A673 (cell line): ENCODE data around the gene CKMT2. TPM values are rescaled to one million over a fixed set of nuclear protein-coding genes. Genes with fewer than 3 reads are reported as not detected.

Experiments used
- BruUV-seq: library from RNA; stranded (reverse); fragments of 400-500 nt; replicated peaks from 2 replicates; lab custom pipeline; 2021; lab: Mats Ljungman, UMichigan
- CTCF ChIA-PET: fragments of 300-600 bp; sonication (Branson Sonifier 250); formaldehyde crosslinking; loops from one replicate; lab custom pipeline; 2022; ENCODE audit warnings: antibody characterized with exemption; lab: Charles Lee
- POLR2A ChIA-PET: fragments of 300-600 bp; sonication (Branson Sonifier 250); formaldehyde crosslinking; loops from one replicate; lab custom pipeline; 2022; ENCODE audit warnings: antibody characterized with exemption; ENCODE audit not compliant: low non-redundant PET; lab: Charles Lee
- DNase-seq: peaks from one replicate; pipeline ENCODE4 v3.0.0-alpha.2; 2015; ENCODE audit warnings: low spot score
- H3K27ac ChIP-seq: fragments of 200-600 bp; sonication (generic); 2 replicates; pipeline ENCODE4 v1.5.1; 2016; ENCODE audit warnings: mixed run types, low read depth, mild to moderate bottlenecking, mixed read lengths, antibody characterized with exemption, low read length; ENCODE audit not compliant: poor library complexity, severe bottlenecking
- H3K27me3 ChIP-seq: fragments of 200-600 bp; sonication (generic); replicated peaks from 2 replicates; pipeline ENCODE4 v1.6.1; 2017; ENCODE audit warnings: mixed run types, low read depth, mild to moderate bottlenecking, mixed read lengths, antibody characterized with exemption, low read length; ENCODE audit not compliant: insufficient read depth, poor library complexity
- H3K36me3 ChIP-seq: fragments of 200-600 bp; sonication (generic); 2 replicates; pipeline ENCODE4 v1.6.1; 2016; ENCODE audit warnings: mixed run types, mild to moderate bottlenecking, mixed read lengths, antibody characterized with exemption, low read length; ENCODE audit not compliant: insufficient read depth, poor library complexity, severe bottlenecking
- H3K4me1 ChIP-seq: fragments of 200-600 bp; sonication (generic); 2 replicates; pipeline ENCODE4 v1.6.1; 2017; ENCODE audit warnings: mixed run types, mild to moderate bottlenecking, mixed read lengths, antibody characterized with exemption, low read length; ENCODE audit not compliant: insufficient read depth, poor library complexity, severe bottlenecking
- H3K4me3 ChIP-seq: fragments of 200-600 bp; sonication (generic); 2 replicates; pipeline ENCODE4 v1.5.1; 2016; ENCODE audit warnings: low read depth, mixed run types, mild to moderate bottlenecking, mixed read lengths, low read length; ENCODE audit not compliant: poor library complexity, severe bottlenecking
- H3K9me3 ChIP-seq: fragments of 200-600 bp; sonication (generic); 2 replicates; pipeline ENCODE4 v1.6.1; 2016; ENCODE audit warnings: mixed run types, low read depth, mild to moderate bottlenecking, mixed read lengths, antibody characterized with exemption, low read length; ENCODE audit not compliant: poor library complexity, severe bottlenecking
- EZH2 ChIP-seq: fragments of 200-600 bp; sonication (generic); IDR thresholded peaks from 2 replicates; pipeline ENCODE4 v1.6.1; 2017; ENCODE audit warnings: borderline replicate concordance, low read depth, mild to moderate bottlenecking, mixed read lengths, antibody characterized with exemption, low read length; ENCODE audit not compliant: poor library complexity, severe bottlenecking
- intact Hi-C: fragments of 100-400 bp; cut with micrococcal nuclease; formaldehyde crosslinking; loops from one replicate; pipeline ENCODE4 v1.10.0; 2022; ENCODE audit not compliant: unreplicated experiment
- total RNA-seq: library from RNA; stranded (reverse); gene quantifications from 2 replicates; pipeline ENCODE4 v1.2.3, GENCODE V29; 2021
- TF ChIP-seq, protein P1 (sequence below): fragments of 300-800, 200-600 bp; sonication (generic); conservative IDR thresholded peaks from 2 replicates; pipeline ENCODE4 v1.5.1; 2017; ENCODE audit warnings: low read depth, mild to moderate bottlenecking, antibody characterized with exemption, low read length, moderate library complexity, mixed read lengths

CKMT2 gene
- total RNA-seq, 1 experiment from 2014 or later: not detected

DNA sequence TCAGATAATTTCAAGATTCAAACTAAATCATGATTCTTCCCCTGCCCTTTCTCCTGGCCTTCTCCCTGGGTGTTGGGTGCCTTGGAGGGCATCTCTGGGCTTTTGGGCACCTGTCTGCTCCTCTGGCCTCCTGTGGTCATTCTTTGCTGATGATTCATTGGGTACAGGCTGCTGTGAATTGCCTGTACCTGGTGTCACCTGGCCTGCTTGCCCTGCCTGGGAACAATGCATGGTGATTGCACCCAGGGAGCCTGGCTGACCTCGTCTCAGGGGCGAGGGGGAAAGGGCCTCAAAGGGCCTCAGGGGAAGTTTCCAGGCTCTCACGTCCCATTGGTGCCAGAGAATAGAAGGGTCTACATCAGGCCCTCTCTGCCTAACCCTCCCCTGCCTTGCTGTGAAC, 20.1 kb upstream of the CKMT2 start:
- H3K4me3 ChIP-seq: no peak overlapping the region
- CTCF ChIA-PET: no interaction called here
- POLR2A ChIA-PET: no interaction called here
- H3K9me3 ChIP-seq: no peaks in the 10 kb centered on the region
- no TSS peak for BruUV-seq
- H3K36me3 ChIP-seq: no peaks in the 10 kb centered on the region
- H3K27ac ChIP-seq: no peak overlapping the region
- H3K4me1 ChIP-seq: no peaks in the 10 kb centered on the region
- no peak for TF ChIP-seq EZH2
- TF ChIP-seq, protein P1, sequence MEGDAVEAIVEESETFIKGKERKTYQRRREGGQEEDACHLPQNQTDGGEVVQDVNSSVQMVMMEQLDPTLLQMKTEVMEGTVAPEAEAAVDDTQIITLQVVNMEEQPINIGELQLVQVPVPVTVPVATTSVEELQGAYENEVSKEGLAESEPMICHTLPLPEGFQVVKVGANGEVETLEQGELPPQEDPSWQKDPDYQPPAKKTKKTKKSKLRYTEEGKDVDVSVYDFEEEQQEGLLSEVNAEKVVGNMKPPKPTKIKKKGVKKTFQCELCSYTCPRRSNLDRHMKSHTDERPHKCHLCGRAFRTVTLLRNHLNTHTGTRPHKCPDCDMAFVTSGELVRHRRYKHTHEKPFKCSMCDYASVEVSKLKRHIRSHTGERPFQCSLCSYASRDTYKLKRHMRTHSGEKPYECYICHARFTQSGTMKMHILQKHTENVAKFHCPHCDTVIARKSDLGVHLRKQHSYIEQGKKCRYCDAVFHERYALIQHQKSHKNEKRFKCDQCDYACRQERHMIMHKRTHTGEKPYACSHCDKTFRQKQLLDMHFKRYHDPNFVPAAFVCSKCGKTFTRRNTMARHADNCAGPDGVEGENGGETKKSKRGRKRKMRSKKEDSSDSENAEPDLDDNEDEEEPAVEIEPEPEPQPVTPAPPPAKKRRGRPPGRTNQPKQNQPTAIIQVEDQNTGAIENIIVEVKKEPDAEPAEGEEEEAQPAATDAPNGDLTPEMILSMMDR: no peak
- intact Hi-C loops: no loop called here
- no peaks in the 10 kb centered on the region for H3K27me3 ChIP-seq
- DNase-seq: no peak

DNA sequence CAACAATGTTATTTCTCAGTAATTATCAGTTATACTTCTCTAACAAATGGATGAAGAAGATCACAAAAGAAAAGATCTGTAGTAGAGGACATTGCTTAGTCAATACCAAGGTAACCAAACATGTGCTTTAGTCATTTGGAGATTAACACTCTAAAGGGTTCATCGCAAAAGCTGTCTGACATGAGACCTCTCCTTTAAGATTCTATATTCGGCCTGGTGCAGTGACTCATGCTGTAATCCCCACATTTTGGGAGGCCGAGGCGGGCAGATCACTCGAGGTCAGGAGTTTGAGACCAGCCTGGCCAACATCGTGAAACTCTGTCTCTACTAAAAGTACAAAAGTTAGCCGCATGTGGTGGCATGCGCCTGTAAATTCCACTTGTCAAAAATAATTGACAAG, 18.3 kb upstream of the CKMT2 start:
- CTCF ChIA-PET: no interaction called here
- Histone ChIP-seq H3K4me1 (no peaks in the 10 kb centered on the region), H3K9me3 (no peaks in the 10 kb centered on the region), H3K27me3 (no peaks in the 10 kb centered on the region), H3K27ac (no peak overlapping the region), H3K36me3 (no peaks in the 10 kb centered on the region), H3K4me3 (no peak overlapping the region)
- no peak for DNase-seq
- POLR2A ChIA-PET: no interaction called here
- TF ChIP-seq EZH2: no peak
- TF ChIP-seq, protein P1: no peak
- intact Hi-C loops: no loop called here
- BruUV-seq: no TSS peak

DNA sequence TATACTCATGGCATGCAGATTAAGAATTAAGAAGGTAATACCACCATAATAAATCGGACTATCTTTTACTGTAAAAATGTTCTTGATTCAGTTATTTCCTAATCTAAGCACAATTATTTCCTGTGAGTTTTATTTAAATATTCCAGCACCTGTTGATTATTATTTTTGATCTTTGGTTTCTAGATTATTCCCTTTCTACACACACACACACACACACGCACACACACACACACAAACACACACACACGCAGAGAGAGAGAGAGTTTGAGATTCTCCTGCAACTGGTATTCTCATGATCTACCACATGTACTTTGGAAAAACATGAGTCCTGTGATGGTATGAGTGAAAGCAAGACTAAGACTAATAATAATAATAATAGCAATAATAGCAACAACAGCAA, 17.0 kb upstream of the CKMT2 start:
- intact Hi-C loops: no loop called here
- Histone ChIP-seq H3K27me3 (no peaks in the 10 kb centered on the region), H3K4me1 (no peaks in the 10 kb centered on the region), H3K4me3 (no peak overlapping the region), H3K27ac (no peak overlapping the region), H3K9me3 (no peaks in the 10 kb centered on the region), H3K36me3 (no peaks in the 10 kb centered on the region)
- ChIA-PET POLR2A (no interaction called here), CTCF (no interaction called here)
- TF ChIP-seq, protein P1: no peak
- TF ChIP-seq EZH2: no peak
- BruUV-seq: no TSS peak
- DNase-seq: no peak
